Umbilical cord (tissue), 2 donors: ENCODE measurements around the gene PRKAG1. TPM values are rescaled to one million over a fixed set of nuclear protein-coding genes. Genes with fewer than 3 reads are reported as not detected.

Experiments
- DNase-seq: peaks from one replicate; pipeline ENCODE4 v3.0.0-alpha.2; 2015; ENCODE audit warnings: low spot score
- total RNA-seq: library from RNA; depleted of rRNA; stranded (reverse); fragments of >200 nt; gene quantifications from one replicate; pipeline ENCODE4 v1.2.3, GENCODE V29; 2014; ENCODE audit warnings: low replicate concordance; ENCODE audit not compliant: insufficient read depth

Gene PRKAG1
- total RNA-seq, 1 donor from 2014 or later = 52.7 TPM

DNA sequence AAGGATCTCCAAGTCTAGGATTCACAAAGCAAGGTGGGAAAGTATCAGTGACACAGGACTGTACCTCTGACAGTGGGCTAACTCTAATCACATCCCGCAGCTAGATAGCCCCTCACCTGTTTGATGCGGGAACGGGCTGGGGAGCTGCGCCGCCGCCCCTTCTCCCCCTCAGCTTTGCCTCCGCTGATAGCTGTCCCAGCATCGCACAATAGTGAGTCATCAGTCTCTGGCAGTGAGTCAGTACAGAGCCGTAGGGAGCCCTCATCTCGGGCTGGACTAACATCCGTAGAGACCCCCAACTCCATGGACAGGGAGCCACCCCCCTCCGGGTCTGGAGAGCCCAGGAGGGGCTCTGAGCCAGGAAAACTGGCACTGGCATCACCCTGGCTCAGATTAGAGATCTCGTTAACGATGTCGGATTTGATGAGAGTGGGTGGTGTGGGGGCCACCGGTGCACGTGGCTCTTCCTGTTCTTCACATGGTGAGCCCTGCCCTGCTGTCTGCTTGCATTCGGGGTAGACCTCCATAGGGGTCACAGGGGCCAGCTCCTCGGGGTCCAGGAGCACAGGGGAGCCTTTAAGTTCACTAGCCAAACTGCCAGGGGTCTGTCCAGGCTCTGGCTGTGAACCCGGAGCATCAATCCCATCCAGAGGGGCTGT lies 31.1 kb upstream of the PRKAG1 start:
- no peak for DNase-seq

DNA sequence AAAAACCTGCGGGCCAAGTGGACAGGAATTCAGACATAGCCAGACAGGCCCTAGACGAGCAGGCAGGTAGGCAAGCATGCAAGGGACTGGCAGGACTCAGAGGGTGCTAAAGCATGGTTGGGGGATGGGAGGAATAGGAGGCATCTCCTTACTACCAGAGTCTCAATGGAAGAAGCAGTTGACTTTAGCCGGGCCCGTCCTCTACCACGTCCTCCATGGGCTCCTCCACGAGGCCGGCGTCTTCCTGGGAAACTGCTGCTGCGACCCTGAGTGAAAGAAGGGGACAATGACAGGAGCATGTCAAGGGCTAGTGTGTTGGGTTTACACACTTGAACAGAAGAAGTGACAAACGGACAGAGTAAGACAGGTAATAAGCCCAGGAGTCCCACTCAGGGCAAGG lies 30.4 kb upstream of the PRKAG1 start:
- no peak for DNase-seq

- DNase-seq = no peak
Observed at GRCh38 chr12:49046129-49046895, 27.7 kb upstream of the PRKAG1 start.

DNA sequence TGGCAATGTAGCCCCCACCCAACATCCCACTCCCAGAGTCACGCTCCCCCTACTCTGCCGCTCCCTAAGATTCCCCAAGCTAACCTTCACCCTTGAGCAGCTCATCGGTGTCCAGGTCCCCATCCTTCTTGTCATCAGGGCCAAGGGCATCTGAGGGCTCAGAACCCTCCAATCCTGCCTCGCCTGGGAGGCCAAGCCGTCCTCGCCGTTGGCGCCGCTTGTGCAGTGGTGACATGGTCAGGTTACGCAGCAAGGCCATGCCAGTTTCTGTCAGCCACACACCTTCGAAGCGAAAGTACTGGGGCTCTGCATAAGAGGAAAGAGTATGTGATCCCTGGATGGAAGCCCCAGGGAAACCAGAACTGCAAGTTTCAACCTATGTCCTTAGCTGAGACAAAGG lies 26.1 kb upstream of the PRKAG1 start:
- no peak for DNase-seq

DNA sequence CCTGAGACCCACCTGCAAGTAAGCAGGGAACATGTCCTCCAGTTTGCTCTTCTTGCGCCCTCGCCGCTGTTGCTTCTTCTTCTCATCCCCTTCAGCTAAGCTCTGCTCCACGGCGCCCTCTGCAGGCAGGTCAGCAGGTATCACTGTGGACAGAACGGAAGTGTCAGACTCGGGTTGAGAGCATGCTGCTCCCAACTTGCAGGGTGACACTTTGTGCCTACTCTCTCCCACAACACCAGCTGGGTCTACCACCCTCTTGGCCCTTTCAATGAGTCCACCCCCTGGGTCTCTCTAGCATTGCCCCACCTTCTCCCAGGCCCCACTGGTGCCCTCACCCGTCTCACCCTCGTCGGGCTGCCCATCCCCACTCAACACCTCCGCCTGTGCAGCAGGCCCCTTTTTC lies 25.3 kb upstream of the PRKAG1 start:
- DNase-seq = no peak

DNA sequence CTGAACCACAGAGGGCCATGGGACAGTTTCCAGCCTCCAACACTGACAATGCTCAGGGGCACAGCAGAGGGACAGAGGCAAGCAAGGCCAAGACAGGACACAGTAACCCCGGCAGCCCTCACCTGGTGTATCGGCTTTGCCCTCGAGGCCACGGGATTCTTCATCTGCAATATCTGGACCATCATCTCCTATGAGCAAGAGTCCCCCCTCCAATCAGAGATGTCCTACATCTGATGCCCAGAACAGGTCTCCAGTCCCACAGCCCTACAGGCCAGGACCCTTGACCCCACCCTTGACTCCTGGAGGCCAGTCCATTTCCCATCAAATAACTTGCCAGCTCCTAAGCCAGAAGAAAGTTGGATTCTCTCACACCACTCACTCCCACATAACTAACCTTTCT lies 24.7 kb upstream of the PRKAG1 start:
- no peak for DNase-seq

- no peak for DNase-seq
Observed at GRCh38 chr12:49041881-49042484, 23.4 kb upstream of the PRKAG1 start.

GRCh38 chr12:49041036-49041880 lies 22.7 kb upstream of the PRKAG1 start:
- DNase-seq = no peak

GRCh38 chr12:49040364-49040855 lies 21.8 kb upstream of the PRKAG1 start:
- DNase-seq = no peak

DNA sequence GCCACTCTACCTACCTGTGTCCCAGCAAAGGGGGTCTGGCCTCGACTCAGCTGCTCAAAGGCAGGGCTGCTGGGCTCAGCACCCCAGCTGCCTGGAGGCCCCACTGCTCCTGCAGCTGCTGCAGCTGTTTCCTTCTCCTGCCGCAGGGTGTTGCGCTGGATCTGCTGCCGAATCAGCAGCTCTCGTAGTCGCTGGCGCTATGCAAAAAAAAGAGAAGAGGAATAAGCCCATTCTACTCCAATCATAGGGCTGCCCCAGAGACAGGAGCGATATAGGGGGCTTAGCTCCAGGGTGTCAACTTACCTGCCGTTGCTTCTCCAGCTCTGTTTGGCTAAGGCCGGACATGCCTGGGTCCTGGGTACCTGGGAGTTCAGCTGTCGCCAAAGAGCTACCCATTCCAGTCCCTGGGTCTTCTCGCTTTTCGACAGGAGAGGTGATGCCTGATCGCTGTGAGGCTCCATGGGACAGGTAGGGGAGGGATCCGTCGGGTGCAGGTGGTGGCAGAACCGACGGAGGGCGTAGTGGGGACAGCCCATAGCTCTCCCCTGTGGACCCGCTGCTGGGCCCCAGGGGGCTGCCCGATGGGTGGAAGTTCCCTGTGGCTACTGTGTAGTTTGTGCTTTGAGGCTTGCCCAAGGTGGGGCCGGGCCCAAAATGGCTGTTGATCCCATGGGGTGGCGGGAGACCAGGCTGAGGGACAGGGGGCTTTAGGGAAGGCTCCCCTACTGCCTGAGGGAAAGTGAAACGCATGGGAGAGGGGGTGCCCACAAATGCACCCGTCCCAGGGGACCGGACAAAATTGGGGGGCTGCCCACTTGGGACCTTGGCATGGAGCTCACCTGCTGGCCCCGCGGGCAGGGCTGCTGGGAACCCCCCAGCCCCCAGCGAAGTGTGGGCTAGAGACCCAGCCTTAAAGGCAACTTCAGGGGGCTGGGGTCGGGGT lies 21.1 kb upstream of the PRKAG1 start:
- DNase-seq = no peak

DNA sequence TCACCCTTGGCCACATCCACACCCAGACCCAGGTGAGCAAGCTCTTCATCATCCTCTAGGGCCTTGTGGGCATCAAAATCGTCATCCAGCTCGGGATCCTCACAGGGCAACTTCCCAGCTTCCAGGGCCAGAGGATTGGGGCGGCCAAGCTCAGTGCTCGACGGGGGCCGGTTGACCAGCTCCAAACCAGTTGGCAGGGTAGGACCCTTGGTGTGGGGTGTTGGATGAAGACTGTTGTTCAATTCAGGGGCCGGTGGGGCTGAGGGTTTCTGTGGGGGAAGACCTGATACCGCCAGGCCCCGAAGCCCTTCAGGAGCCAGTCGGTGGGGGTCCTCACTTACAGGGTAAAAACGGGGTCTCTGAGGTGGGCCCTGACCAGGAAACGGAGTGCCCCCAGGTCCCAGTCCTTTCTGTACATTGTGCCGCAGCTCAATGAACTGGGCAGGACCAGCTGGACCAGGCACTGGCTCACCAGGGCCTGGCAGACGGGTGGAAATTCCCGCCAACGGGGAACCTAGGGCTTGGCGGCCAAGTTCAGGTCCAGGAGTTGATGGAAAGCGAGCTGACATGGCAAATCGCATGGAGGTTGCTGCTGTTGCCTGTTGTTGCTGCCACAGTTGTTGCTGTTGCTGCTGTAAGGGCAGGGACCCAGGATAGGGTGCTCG lies 19.8 kb upstream of the PRKAG1 start:
- no peak for DNase-seq

- no peak for DNase-seq
Observed at GRCh38 chr12:49037947-49038237, 19.3 kb upstream of the PRKAG1 start.

GRCh38 chr12:49037111-49037946 lies 18.8 kb upstream of the PRKAG1 start:
- DNase-seq = no peak

- no peak for DNase-seq
Observed at GRCh38 chr12:49036029-49036428, 17.5 kb upstream of the PRKAG1 start.

DNA sequence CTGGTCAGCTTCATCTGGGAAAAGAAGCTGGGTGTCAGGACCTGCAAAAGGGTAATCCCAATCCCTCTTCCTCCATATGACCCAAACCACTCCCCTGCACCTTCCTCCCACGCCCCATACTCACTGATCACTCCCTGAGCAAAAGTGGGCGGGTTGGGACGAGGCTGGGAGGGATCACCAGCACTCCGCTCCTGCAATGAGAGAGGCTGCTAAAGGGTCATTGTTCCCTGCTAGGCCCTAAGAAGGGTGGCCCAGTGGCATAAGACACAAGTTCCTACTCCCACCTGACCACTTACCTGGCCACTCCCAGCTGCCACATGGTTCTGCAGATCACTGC lies 15.7 kb upstream of the PRKAG1 start:
- no peak for DNase-seq

GRCh38 chr12:49033611-49034285 lies 15.2 kb upstream of the PRKAG1 start:
- DNase-seq = no peak

DNA sequence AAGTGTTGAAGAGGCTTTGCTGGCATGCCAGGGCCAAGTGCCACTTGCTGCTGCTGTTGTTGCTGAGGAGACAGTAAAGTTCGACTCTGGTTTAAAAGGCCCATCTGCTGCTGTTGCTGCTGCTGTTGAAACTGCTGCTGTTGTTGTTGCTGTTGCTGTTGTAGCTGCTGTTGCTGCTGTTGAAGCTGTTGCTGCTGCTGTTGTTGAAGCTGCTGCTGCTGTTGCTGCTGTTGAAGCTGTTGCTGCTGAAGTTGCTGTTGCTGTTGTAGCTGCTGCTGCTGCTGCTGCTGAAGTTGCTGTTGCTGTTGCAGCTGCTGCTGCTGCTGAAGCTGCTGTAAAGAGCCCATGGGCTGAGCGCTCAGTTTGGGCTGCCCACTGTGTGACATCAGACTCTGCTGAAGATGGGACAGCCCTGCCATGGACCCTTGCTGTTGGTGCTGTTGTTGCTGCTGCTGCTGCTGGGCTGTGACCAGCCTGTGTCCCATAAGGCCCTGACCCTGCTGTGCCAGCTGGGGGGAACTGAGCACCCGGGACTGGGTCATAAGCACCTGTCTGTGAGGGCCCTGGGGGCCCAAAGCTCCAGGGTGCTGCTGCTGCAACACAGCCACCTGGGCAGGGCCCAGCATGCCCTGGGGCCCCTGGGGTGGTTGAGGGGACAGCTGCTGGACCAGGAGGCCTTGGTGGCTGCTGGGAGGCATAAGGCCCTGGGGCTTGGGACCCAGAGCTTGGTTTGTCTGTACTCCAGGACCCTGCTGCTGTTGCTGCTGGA lies 14.3 kb upstream of the PRKAG1 start:
- DNase-seq = no peak

- DNase-seq = no peak
Observed at GRCh38 chr12:49032276-49032675, 13.7 kb upstream of the PRKAG1 start.
